GM12875 (cell line): Measurements from ENCODE around the gene ARHGEF16.

Experiments used
- H3K4me3 ChIP-seq: one replicate; pipeline ENCODE4 v1.5.1; 2011; ENCODE audit warnings: low read depth, low read length, control low read depth
- CTCF ChIP-seq: IDR thresholded peaks from 2 replicates; pipeline ENCODE4 v1.5.1; 2011; ENCODE audit warnings: low read depth, mild to moderate bottlenecking, control low read depth, inconsistent platforms, low read length, moderate library complexity, borderline replicate concordance; ENCODE audit not compliant: insufficient read depth

The ARHGEF16 gene

GRCh38 chr1:3453891-3454810 is at the start of gene ARHGEF16:
TSS of gene ARHGEF16 (plus strand) at chr1:3454665. CDS start at chr1:3463085, 8,420 bp downstream.
- peak; percentile 34; the same call in 1 of the 2 replicates for TF ChIP-seq CTCF
- no peak within 1 kb of the TSS for H3K4me3 ChIP-seq

- no peak overlapping the region for H3K4me3 ChIP-seq
- TF ChIP-seq CTCF: no peak
Measured at GRCh38 chr1:3404801-3405200, 49.7 kb upstream of the ARHGEF16 start.

GRCh38 chr1:3405491-3405890 is 49.0 kb upstream of the ARHGEF16 start:
- no peak overlapping the region for H3K4me3 ChIP-seq
- TF ChIP-seq CTCF: no peak

- no peak overlapping the region for H3K4me3 ChIP-seq
- TF ChIP-seq CTCF: no peak
Measured at GRCh38 chr1:3405974-3406867, 48.2 kb upstream of the ARHGEF16 start.

GRCh38 chr1:3407021-3407420 is 47.4 kb upstream of the ARHGEF16 start:
- H3K4me3 ChIP-seq: no peak overlapping the region
- no peak for TF ChIP-seq CTCF

GRCh38 chr1:3408751-3409266 is 45.7 kb upstream of the ARHGEF16 start:
- H3K4me3 ChIP-seq: no peak overlapping the region
- no peak for TF ChIP-seq CTCF
